ENCODE data around the gene KIF3C. TPM values are rescaled to one million over a fixed set of nuclear protein-coding genes. Genes with fewer than 3 reads are reported as not detected.
"Not testable (repeated sequence)": the region's sequence is repeated elsewhere in the genome, so short reads cannot be mapped to it uniquely, and the experiment has no call there.

The KIF3C gene
- total RNA-seq, 8 experiments from 2014 or later = 1.1 to 61.7 (median 48.5) TPM

- Histone ChIP-seq H3K4me3 (peak overlapping the region; percentile 13 to 81 (median 31)), H3K4me1 (replicated peaks in 1 of 2) (peaks cover 61 to 65% of the 10 kb centered on the region in 2 donors), H3K27ac (peak overlapping the region; percentile 52 to 58)
- in situ Hi-C loops (cut with MboI; ENCODE audit: low pct_unique_long_range_greater_than_20kb in 2 of 9, low sequenced_read_pairs in 9 of 9, unreplicated experiment in 9 of 9) = loop anchor here in 2 of 9 experiments (10.0 to 25.0 kb wide), 2 partner anchors 160 to 178 kb away; no protein-coding TSS in a partner anchor
- ATAC-seq (replicated peaks in 6 of 8) = peak in 5 of 8 experiments; percentile 49 to 82 (median 72)
- 14 to 100% (median 40%) methylated on average over 1 to 2 of the region's 6 CpGs; no CpG with 5 or more reads in 4 of the 10 experiments for WGBS, 10 experiments
These were observed 5.1 kb downstream of the KIF3C start for GRCh38 chr2:25976983-25977741.

- Histone ChIP-seq H3K4me3 (no peak overlapping the region), H3K27ac (no peak overlapping the region), H3K4me1 (replicated peaks in 1 of 2) (peaks cover 19 to 22% of the 10 kb centered on the region in 2 donors)
- peak in 2 of 8 experiments; percentile 39 to 76 for ATAC-seq (replicated peaks in 6 of 8)
- 76 to 100% (median 93%) methylated on average over 1 to 6 of the region's 7 CpGs for WGBS, 10 experiments
- in situ Hi-C loops (cut with MboI; ENCODE audit: low pct_unique_long_range_greater_than_20kb in 2 of 9, low sequenced_read_pairs in 9 of 9, unreplicated experiment in 9 of 9) = loop anchor here in 3 of 9 experiments (10.0 to 25.0 kb wide), 2 partner anchors 165 to 183 kb away; no protein-coding TSS in a partner anchor
These were observed 10.1 kb downstream of the KIF3C start for GRCh38 chr2:25972049-25972823.

- in situ Hi-C loops (cut with MboI; ENCODE audit: low pct_unique_long_range_greater_than_20kb in 2 of 9, low sequenced_read_pairs in 9 of 9, unreplicated experiment in 9 of 9) = loop anchor here in 3 of 9 experiments (10.0 to 25.0 kb wide), 2 partner anchors 166 to 183 kb away; no protein-coding TSS in a partner anchor
- no peak for ATAC-seq (replicated peaks in 6 of 8)
These were observed 10.7 kb downstream of the KIF3C start for GRCh38 chr2:25971596-25971995.

GRCh38 chr2:25966531-25967270 lies 15.6 kb downstream of the KIF3C start:
- no peak overlapping the region for H3K4me3 ChIP-seq
- H3K27ac ChIP-seq = no peak overlapping the region
- 83 to 100% (median 94%) methylated on average over 1 to 4 of the region's 7 CpGs for WGBS, 10 experiments
- in situ Hi-C loops (cut with MboI; ENCODE audit: low pct_unique_long_range_greater_than_20kb in 2 of 9, low sequenced_read_pairs in 9 of 9, unreplicated experiment in 9 of 9) = loop anchor here in 2 of 9 experiments (25.0 kb wide), 1 partner anchor 171 kb away; no protein-coding TSS in a partner anchor
- ATAC-seq (replicated peaks in 6 of 8) = no peak
- H3K4me1 ChIP-seq (replicated peaks in 1 of 2) = no peaks in the 10 kb centered on the region

More at GRCh38 chr2:25971596-25971995, 10.7 kb downstream of the KIF3C start:
- WGBS, 10 experiments = 59 to 100% (median 85%) methylated on average over 2 to 3 of the region's 3 CpGs; no CpG with 5 or more reads in 4 of the 10 experiments
- Histone ChIP-seq H3K27ac (no peak overlapping the region), H3K4me3 (no peak overlapping the region), H3K4me1 (replicated peaks in 1 of 2) (peaks cover 14 to 16% of the 10 kb centered on the region in 2 donors)

DNA sequence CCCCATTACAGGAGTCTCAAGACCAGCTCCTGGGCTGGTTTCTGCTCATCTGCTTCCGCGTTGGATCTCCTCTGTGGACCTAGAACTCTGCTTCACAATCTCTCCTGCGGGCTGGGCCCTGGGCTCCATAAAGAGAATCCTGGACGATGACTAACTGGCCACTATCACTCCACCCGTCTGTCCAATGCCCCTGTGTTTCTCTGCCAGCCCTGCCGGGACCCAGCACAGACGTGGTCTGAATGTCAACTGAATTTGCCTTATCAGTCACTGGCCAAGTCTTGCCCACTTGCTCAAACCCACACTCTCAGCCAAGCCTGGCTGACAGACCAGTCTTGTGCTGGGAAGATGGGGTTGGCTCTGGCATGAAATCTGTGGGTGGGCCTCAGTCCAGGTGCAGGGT lies 17.4 kb downstream of the KIF3C start:
- 90 to 100% (median 96%) methylated on average over 1 to 3 of the region's 7 CpGs; no CpG with 5 or more reads in 6 of the 10 experiments for WGBS, 10 experiments
- H3K4me3 ChIP-seq = no peak overlapping the region
- H3K4me1 ChIP-seq (replicated peaks in 1 of 2) = no peaks in the 10 kb centered on the region
- H3K27ac ChIP-seq = no peak overlapping the region
- in situ Hi-C loops (cut with MboI; ENCODE audit: low pct_unique_long_range_greater_than_20kb in 2 of 9, low sequenced_read_pairs in 9 of 9, unreplicated experiment in 9 of 9) = loop anchor here in 2 of 9 experiments (25.0 kb wide), 1 partner anchor 172 kb away; no protein-coding TSS in a partner anchor
- peak in 1 of 8 experiments; percentile 29 for ATAC-seq (replicated peaks in 6 of 8)

- Histone ChIP-seq H3K4me3 (no peak overlapping the region), H3K27ac (no peak overlapping the region), H3K4me1 (replicated peaks in 1 of 2) (no peaks in the 10 kb centered on the region)
- no peak for ATAC-seq (replicated peaks in 6 of 8)
- 13 to 100% (median 62%) methylated on average over 1 to 2 of the region's 2 CpGs; no CpG with 5 or more reads in 2 of the 10 experiments for WGBS, 10 experiments
- in situ Hi-C loops (cut with MboI; ENCODE audit: low pct_unique_long_range_greater_than_20kb in 2 of 9, low sequenced_read_pairs in 9 of 9, unreplicated experiment in 9 of 9) = loop anchor here in 2 of 9 experiments (25.0 kb wide), 1 partner anchor 176 kb away; no protein-coding TSS in a partner anchor
These were observed 21.4 kb downstream of the KIF3C start for GRCh38 chr2:25960920-25961319.

DNA sequence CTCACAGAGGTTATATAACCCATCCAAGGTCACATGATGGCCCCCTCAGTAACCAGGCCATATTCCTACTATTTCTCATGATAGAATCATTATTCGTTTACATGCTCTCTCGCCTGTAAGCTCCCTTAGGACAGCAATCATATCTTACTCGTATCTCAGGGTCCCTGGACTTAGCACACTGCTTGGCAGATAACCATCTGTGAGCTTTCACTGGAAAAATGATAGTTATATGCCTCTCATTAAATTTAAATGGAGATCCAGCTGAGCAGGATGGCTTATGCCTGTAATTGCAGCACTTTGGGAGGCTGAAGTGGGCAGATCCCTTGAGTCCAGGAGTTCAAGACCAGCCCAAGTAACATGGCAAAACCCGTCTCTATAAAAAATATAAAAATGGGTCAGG lies 21.9 kb downstream of the KIF3C start:
- WGBS, 10 experiments = 60 to 100% (median 95%) methylated on average over 1 to 3 of the region's 4 CpGs
- no peak overlapping the region for H3K27ac ChIP-seq
- in situ Hi-C loops (cut with MboI; ENCODE audit: low pct_unique_long_range_greater_than_20kb in 2 of 9, low sequenced_read_pairs in 9 of 9, unreplicated experiment in 9 of 9) = loop anchor here in 2 of 9 experiments (25.0 kb wide), 1 partner anchor 177 kb away; no protein-coding TSS in a partner anchor

DNA sequence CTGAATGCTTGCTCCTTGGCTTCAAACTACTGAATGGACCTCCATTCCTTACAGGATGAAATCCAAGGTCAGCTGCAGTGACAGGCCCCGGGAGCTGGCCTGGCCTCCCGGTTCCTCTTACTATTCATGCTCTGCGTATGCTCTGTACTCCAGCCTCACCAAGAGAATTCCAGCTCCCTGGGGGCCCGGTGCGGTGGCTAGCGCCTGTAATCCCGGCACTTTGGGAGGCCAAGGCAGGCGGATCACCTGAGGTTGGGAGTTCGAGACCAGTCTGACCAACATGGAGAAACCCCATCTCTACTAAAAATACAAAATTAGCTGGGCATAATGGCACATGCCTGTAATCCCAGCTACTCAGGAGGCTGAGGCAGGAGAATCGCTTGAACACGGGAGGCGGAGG lies 23.7 kb downstream of the KIF3C start:
- 70 to 100% (median 100%) methylated on average over 1 to 6 of the region's 12 CpGs; no CpG with 5 or more reads in 3 of the 10 experiments for WGBS, 10 experiments
- not testable (repeated sequence) for H3K27ac ChIP-seq; H3K4me1 ChIP-seq (replicated peaks in 1 of 2); ATAC-seq (replicated peaks in 6 of 8); H3K4me3 ChIP-seq
- in situ Hi-C loops (cut with MboI; ENCODE audit: low pct_unique_long_range_greater_than_20kb in 2 of 9, low sequenced_read_pairs in 9 of 9, unreplicated experiment in 9 of 9) = loop anchor here in 2 of 9 experiments (25.0 kb wide), 1 partner anchor 179 kb away; no protein-coding TSS in a partner anchor

More for the DNA sequence above, 21.9 kb downstream of the KIF3C start:
- H3K4me1 ChIP-seq (replicated peaks in 1 of 2) = no peaks in the 10 kb centered on the region
- H3K4me3 ChIP-seq = no peak overlapping the region
- ATAC-seq (replicated peaks in 6 of 8) = no peak

DNA sequence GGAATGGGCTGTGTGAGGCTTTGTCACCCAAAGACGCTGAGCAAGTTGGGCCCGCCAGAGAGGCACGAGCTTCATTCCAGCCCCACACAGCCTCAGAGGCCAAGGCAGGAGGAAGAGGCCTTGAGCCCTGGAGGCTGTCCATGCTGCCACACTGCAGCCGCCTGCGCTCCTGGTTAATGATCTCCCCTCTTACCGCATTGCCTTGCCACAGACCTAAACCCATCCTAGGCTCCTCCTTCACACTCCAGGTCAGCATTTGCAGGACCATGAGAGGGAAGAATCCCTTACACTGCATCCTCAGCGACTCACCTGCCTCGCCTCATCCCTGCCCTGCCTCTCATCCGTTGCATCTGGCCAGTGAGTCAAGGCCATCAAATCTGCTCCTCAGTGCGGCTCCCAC lies 24.6 kb downstream of the KIF3C start:
- WGBS, 10 experiments = 40 to 100% (median 93%) methylated on average over 1 to 6 of the region's 10 CpGs; no CpG with 5 or more reads in 2 of the 10 experiments
- Histone ChIP-seq H3K4me3 (no peak overlapping the region), H3K4me1 (replicated peaks in 1 of 2) (no peaks in the 10 kb centered on the region), H3K27ac (no peak overlapping the region)
- no peak for ATAC-seq (replicated peaks in 6 of 8)
- in situ Hi-C loops (cut with MboI; ENCODE audit: low pct_unique_long_range_greater_than_20kb in 2 of 9, low sequenced_read_pairs in 9 of 9, unreplicated experiment in 9 of 9) = loop anchor here in 2 of 9 experiments (25.0 kb wide), 1 partner anchor 180 kb away; no protein-coding TSS in a partner anchor

GRCh38 chr2:25955869-25956535 lies 26.3 kb downstream of the KIF3C start:
- H3K27ac ChIP-seq = no peak overlapping the region
- no peak overlapping the region for H3K4me3 ChIP-seq
- no peak for ATAC-seq (replicated peaks in 6 of 8)
- WGBS, 10 experiments = 78 to 80% methylated on average over 1 to 4 of the region's 7 CpGs; no CpG with 5 or more reads in 8 of the 10 experiments
- in situ Hi-C loops (cut with MboI; ENCODE audit: low pct_unique_long_range_greater_than_20kb in 2 of 9, low sequenced_read_pairs in 9 of 9, unreplicated experiment in 9 of 9) = loop anchor here in 2 of 9 experiments (25.0 kb wide), 1 partner anchor 181 kb away; no protein-coding TSS in a partner anchor
- no peaks in the 10 kb centered on the region for H3K4me1 ChIP-seq (replicated peaks in 1 of 2)

GRCh38 chr2:25955036-25955435 lies 27.3 kb downstream of the KIF3C start:
- Histone ChIP-seq H3K27ac (no peak overlapping the region), H3K4me1 (replicated peaks in 1 of 2) (no peaks in the 10 kb centered on the region), H3K4me3 (no peak overlapping the region)
- WGBS, 10 experiments = 37 to 100% methylated on average over 1 to 2 of the region's 7 CpGs; no CpG with 5 or more reads in 8 of the 10 experiments
- in situ Hi-C loops (cut with MboI; ENCODE audit: low pct_unique_long_range_greater_than_20kb in 2 of 9, low sequenced_read_pairs in 9 of 9, unreplicated experiment in 9 of 9) = loop anchor here in 2 of 9 experiments (25.0 kb wide), 1 partner anchor 182 kb away; no protein-coding TSS in a partner anchor
- ATAC-seq (replicated peaks in 6 of 8) = no peak
